PC-3 (cell line): ENCODE data around the gene ASB10.

Experiments
- EZH2 ChIP-seq: fragments of 300-600 bp; sonication (generic); IDR thresholded peaks from one replicate; pipeline ENCODE4 v1.6.1; 2017; ENCODE audit warnings: antibody characterized with exemption, mild to moderate bottlenecking, low read length; ENCODE audit not compliant: unreplicated experiment
- EZH2phosphoT487 ChIP-seq: fragments of 300-600 bp; sonication (generic); IDR thresholded peaks from 2 replicates; pipeline ENCODE4 v1.6.1; 2018; ENCODE audit warnings: mild to moderate bottlenecking, antibody characterized with exemption, low read length, borderline replicate concordance
- TF ChIP-seq, protein P1 (sequence below): fragments of 300-600 bp; sonication (generic); conservative IDR thresholded peaks from 2 replicates; pipeline ENCODE4 v1.5.1; 2017; ENCODE audit warnings: antibody characterized with exemption, low read depth, mild to moderate bottlenecking, low read length

- TF ChIP-seq EZH2phosphoT487 (no peak), EZH2 (no peak)
- TF ChIP-seq, protein P1, sequence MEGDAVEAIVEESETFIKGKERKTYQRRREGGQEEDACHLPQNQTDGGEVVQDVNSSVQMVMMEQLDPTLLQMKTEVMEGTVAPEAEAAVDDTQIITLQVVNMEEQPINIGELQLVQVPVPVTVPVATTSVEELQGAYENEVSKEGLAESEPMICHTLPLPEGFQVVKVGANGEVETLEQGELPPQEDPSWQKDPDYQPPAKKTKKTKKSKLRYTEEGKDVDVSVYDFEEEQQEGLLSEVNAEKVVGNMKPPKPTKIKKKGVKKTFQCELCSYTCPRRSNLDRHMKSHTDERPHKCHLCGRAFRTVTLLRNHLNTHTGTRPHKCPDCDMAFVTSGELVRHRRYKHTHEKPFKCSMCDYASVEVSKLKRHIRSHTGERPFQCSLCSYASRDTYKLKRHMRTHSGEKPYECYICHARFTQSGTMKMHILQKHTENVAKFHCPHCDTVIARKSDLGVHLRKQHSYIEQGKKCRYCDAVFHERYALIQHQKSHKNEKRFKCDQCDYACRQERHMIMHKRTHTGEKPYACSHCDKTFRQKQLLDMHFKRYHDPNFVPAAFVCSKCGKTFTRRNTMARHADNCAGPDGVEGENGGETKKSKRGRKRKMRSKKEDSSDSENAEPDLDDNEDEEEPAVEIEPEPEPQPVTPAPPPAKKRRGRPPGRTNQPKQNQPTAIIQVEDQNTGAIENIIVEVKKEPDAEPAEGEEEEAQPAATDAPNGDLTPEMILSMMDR = no peak
Observed at GRCh38 chr7:151235091-151235787, 48.2 kb upstream of the ASB10 start.
